Measurements from ENCODE around the gene TTLL8. TPM values are rescaled to one million over a fixed set of nuclear protein-coding genes. Genes with fewer than 3 reads are reported as not detected.

TTLL8 gene
- polyA plus RNA-seq, 1 of the 3 experiments (the other 2 are of a cell fraction), result not detected

DNA sequence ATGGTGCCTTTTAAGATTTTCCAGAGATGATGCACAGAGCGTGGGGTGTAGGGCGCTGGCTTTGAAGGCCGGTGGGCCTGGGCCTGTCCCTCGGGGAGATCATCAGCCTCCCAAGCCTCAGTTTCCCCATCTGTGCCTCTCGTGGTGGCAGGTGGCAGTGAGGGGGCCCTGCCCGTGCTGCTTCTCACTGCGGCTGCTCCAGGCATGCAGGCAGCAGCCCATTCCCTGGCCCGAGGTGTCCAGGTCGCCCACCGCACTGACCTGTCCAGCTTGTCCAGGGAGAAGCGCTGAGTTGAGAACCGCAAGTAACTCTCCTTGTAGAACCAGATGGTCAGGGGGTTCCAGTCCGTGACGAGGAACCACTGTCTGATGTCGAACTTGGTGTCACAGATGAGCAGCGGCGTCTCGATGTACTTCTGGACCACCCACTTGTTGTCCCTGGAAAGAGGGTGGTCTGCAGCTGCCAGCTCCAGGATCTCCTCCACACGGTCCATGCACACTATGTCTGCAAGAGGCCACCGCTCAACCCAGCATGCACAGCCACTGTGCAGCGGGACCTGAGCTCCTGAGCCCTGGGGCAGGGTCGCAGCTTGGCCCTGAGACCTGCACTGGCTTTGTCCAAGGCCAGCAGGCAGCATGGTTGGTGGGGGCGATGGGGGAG is 25.0 kb downstream of the TTLL8 start:
- Histone ChIP-seq H3K4me2 (no peak overlapping the region), H2AFZ (ENCODE audit: low read depth) (no peak overlapping the region), H3F3A (replicated peaks; ENCODE audit: insufficient read depth) (no peaks in the 10 kb centered on the region), H3K27ac (ENCODE audit: low read depth in 2 of 2, low read length in 1 of 2) (no peak overlapping the region), H3K9ac (no peak overlapping the region), H3K9me2 (no peaks in the 10 kb centered on the region), H3K79me2 (ENCODE audit: insufficient read depth) (no peaks in the 10 kb centered on the region), H3K27me3 (ENCODE audit: insufficient read depth) (no peaks in the 10 kb centered on the region; the same call in 1 of the 2 replicates), H4K20me1 (ENCODE audit: insufficient read depth) (no peaks in the 10 kb centered on the region), H3K4me1 (ENCODE audit: control insufficient read depth in 1 of 2, insufficient read depth in 2 of 2, low read depth in 1 of 2, low read length in 1 of 2) (peaks cover 0 to 3% of the 10 kb centered on the region in 2 experiments; a peak in 1 of 4 replicates), H3K4me3 (ENCODE audit: low read depth in 2 of 2, low read length in 1 of 2) (no peak overlapping the region), H3K9me3 (no peaks in the 10 kb centered on the region), H3K36me3 (replicated peaks in 1 of 2; ENCODE audit: control insufficient read depth in 1 of 2, insufficient read depth in 2 of 2, low read length in 1 of 2) (no peaks in the 10 kb centered on the region)
- ChIA-PET POLR2A (interaction anchor here (1.0 kb wide), 1 partner anchor 100 kb away, joined by 3 read pairs; no protein-coding TSS in a partner anchor), CTCF (interaction anchor here (1.5 to 3.4 kb wide), 2 partner anchors 103 to 266 kb away, joined by 4 to 13 read pairs; no protein-coding TSS in a partner anchor)
- peak; percentile 19 for DNase-seq
- TF ChIP-seq JUND (IDR thresholded peaks at IDR 0.05) (no peak), POLR2AphosphoS5 (IDR thresholded peaks at IDR 0.05; ENCODE audit: low read depth, low read length) (no peak), ELF1 (IDR thresholded peaks at IDR 0.05) (no peak), TCF12 (IDR thresholded peaks at IDR 0.05) (no peak)
- TF ChIP-seq, protein P1, sequence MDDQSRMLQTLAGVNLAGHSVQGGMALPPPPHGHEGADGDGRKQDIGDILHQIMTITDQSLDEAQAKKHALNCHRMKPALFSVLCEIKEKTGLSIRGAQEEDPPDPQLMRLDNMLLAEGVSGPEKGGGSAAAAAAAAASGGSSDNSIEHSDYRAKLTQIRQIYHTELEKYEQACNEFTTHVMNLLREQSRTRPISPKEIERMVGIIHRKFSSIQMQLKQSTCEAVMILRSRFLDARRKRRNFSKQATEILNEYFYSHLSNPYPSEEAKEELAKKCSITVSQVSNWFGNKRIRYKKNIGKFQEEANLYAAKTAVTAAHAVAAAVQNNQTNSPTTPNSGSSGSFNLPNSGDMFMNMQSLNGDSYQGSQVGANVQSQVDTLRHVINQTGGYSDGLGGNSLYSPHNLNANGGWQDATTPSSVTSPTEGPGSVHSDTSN (IDR thresholded peaks at IDR 0.05), result no peak
- TF ChIP-seq, protein P2, sequence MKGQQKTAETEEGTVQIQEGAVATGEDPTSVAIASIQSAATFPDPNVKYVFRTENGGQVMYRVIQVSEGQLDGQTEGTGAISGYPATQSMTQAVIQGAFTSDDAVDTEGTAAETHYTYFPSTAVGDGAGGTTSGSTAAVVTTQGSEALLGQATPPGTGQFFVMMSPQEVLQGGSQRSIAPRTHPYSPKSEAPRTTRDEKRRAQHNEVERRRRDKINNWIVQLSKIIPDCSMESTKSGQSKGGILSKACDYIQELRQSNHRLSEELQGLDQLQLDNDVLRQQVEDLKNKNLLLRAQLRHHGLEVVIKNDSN (IDR thresholded peaks at IDR 0.05; ENCODE audit: borderline replicate concordance, low read depth), result no peak
- TF ChIP-seq, protein P3, sequence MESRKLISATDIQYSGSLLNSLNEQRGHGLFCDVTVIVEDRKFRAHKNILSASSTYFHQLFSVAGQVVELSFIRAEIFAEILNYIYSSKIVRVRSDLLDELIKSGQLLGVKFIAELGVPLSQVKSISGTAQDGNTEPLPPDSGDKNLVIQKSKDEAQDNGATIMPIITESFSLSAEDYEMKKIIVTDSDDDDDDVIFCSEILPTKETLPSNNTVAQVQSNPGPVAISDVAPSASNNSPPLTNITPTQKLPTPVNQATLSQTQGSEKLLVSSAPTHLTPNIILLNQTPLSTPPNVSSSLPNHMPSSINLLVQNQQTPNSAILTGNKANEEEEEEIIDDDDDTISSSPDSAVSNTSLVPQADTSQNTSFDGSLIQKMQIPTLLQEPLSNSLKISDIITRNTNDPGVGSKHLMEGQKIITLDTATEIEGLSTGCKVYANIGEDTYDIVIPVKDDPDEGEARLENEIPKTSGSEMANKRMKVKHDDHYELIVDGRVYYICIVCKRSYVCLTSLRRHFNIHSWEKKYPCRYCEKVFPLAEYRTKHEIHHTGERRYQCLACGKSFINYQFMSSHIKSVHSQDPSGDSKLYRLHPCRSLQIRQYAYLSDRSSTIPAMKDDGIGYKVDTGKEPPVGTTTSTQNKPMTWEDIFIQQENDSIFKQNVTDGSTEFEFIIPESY (IDR thresholded peaks at IDR 0.05; ENCODE audit: borderline replicate concordance, low read depth), result no peak
- 56% methylated on average over 12 of the region's 23 CpGs for WGBS (ENCODE audit: low lambda C conversion rate)

DNA sequence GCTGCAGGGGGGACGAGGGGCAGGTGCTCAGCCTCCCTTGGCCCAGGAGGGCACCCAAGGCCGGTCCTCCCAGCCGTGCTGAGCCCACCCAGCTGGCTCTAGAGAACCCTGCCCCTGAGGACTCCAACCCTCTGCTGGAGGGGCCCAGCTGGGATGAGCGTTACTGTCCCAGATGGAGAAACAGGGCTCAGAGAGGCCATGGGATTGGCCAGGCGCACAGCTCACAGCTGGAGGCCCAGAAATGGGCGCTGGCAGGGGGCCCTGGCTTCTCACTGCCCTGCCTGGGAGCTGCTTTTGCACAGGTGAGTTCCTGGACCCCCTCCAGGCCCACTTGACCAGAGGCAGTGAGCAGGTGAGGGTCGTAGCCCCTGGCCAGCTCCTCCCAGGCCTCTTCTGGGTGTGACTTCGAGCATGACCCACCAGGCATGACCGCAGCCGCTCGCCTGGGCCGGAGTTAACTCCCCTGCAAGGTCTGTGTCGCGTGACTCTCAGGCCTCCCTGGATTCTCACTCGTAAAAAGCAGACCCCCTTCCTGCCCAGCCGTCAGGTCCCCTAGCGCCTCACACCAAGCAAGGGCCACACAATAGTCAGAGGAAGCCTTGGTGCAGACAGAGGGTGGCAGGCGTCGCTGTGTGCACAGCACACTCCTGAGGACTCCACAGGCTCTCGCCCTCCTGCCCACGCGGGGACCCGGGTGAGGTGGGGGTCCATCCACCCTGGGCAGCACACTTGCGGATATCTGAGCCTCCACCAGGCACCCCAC is 25.8 kb downstream of the TTLL8 start:
- 38% methylated on average over 8 of the region's 24 CpGs for WGBS (ENCODE audit: low lambda C conversion rate)
- no peaks in the 10 kb centered on the region for H4K20me1 ChIP-seq (ENCODE audit: insufficient read depth)
- DNase-seq, result peak; percentile 22
- no peak overlapping the region for H3K4me3 ChIP-seq (ENCODE audit: low read depth in 2 of 2, low read length in 1 of 2)
- POLR2A ChIA-PET, result no interaction called here
- H3K36me3 ChIP-seq (replicated peaks in 1 of 2; ENCODE audit: control insufficient read depth in 1 of 2, insufficient read depth in 2 of 2, low read length in 1 of 2), result no peaks in the 10 kb centered on the region
- H3K4me2 ChIP-seq, result no peak overlapping the region
- TF ChIP-seq POLR2AphosphoS5 (IDR thresholded peaks at IDR 0.05; ENCODE audit: low read depth, low read length) (no peak), RCOR1 (IDR thresholded peaks at IDR 0.05; ENCODE audit: low read length) (no peak), NFIC (IDR thresholded peaks at IDR 0.05; ENCODE audit: borderline replicate concordance) (no peak), NRF1 (IDR thresholded peaks at IDR 0.05; ENCODE audit: low read depth, low read length) (no peak), SIN3A (IDR thresholded peaks at IDR 0.05; ENCODE audit: borderline replicate concordance, low read depth, low read length) (no peak)
- H3K4me1 ChIP-seq (ENCODE audit: control insufficient read depth in 1 of 2, insufficient read depth in 2 of 2, low read depth in 1 of 2, low read length in 1 of 2), result peaks cover 0 to 11% of the 10 kb centered on the region in 2 experiments; a peak in 1 of 4 replicates
- no peak overlapping the region for H2AFZ ChIP-seq (ENCODE audit: low read depth)
- no peaks in the 10 kb centered on the region for H3K9me2 ChIP-seq
- H3F3A ChIP-seq (replicated peaks; ENCODE audit: insufficient read depth), result no peaks in the 10 kb centered on the region
- no peak overlapping the region for H3K9ac ChIP-seq
- H3K79me2 ChIP-seq (ENCODE audit: insufficient read depth), result no peaks in the 10 kb centered on the region
- CTCF ChIA-PET, result interaction anchor here (1.5 to 3.4 kb wide), 4 partner anchors 100 to 265 kb away, joined by 4 to 88 read pairs (median 10); no protein-coding TSS in a partner anchor
- H3K9me3 ChIP-seq, result no peaks in the 10 kb centered on the region
- no peaks in the 10 kb centered on the region; the same call in 1 of the 2 replicates for H3K27me3 ChIP-seq (ENCODE audit: insufficient read depth)
- H3K27ac ChIP-seq (ENCODE audit: low read depth in 2 of 2, low read length in 1 of 2), result no peak overlapping the region
